Measurements from ENCODE around the gene SEZ6.

DNA sequence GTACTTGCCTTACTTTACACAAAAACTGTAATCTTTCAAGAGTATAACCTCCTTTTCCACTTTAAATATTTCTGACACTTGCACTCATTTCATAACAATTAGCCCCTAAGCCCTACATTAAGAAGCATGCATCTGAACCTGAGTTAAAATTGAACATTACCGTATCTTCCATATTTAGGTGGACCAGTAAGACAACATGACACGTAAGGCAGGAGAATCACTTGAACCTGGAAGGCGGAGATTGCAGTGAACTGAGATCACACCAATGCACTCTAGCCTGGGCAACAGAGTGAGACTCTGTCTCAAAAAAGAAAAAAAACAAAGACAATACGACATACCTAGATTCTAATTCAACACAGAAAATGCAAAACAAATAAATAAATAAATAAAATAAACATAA lies 61.5 kb downstream of the SEZ6 start:
- TF ChIP-seq, protein P1, sequence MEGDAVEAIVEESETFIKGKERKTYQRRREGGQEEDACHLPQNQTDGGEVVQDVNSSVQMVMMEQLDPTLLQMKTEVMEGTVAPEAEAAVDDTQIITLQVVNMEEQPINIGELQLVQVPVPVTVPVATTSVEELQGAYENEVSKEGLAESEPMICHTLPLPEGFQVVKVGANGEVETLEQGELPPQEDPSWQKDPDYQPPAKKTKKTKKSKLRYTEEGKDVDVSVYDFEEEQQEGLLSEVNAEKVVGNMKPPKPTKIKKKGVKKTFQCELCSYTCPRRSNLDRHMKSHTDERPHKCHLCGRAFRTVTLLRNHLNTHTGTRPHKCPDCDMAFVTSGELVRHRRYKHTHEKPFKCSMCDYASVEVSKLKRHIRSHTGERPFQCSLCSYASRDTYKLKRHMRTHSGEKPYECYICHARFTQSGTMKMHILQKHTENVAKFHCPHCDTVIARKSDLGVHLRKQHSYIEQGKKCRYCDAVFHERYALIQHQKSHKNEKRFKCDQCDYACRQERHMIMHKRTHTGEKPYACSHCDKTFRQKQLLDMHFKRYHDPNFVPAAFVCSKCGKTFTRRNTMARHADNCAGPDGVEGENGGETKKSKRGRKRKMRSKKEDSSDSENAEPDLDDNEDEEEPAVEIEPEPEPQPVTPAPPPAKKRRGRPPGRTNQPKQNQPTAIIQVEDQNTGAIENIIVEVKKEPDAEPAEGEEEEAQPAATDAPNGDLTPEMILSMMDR (IDR thresholded peaks at IDR 0.05; ENCODE audit: borderline replicate concordance, extremely low read depth, low read length, poor library complexity, severe bottlenecking), result no peak
- no peak for TF ChIP-seq EZH2 (IDR thresholded peaks at IDR 0.05; ENCODE audit: borderline replicate concordance, low read depth, low read length, severe bottlenecking)
